Activated naive CD8-positive, alpha-beta T cell treated with anti-CD3 and anti-CD28 coated beads, Interleukin-2, amount 50 U/mL, for 16 hours (primary cell): ENCODE measurements around the gene MS4A4A.

Source experiments
- DNase-seq: peaks from one replicate; pipeline ENCODE4 v3.0.0-alpha.2; 2020; ENCODE audit warnings: low read depth, low spot score

The MS4A4A gene

DNA sequence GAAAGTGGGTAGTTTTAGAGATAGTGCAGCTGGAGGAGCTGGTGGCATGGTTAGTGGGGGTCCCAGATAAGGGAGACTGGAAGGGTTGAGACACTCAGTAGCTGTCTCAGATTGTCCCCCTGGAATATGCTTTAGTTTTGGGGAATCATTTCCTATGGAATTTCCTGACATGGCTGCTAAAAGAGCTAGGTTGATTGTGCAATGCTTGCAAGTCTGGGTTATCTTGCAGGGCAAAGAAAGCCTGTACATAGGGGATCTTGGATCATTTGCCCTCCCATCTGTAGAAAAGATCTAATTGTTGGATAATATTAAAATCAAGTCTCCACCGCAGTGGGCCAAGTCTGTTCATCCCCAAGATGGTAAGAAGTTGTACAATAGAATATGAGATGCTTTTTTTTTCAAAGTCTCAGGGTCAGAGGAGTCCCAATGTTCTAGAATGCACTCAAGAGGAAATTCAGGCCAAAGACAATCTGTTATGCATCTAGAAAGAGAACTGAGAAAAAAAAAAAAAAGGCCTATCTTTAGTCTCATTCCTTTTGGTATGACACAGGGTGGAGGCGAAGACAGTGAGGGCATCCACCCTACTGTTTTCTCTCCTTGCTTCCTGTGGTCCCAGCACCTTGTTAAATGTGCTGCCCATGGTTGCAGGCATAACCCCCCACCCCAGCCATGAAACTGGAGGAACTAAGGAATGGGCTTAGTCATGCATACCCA, 66.8 kb downstream of the MS4A4A start:
- DNase-seq, result no peak

DNA sequence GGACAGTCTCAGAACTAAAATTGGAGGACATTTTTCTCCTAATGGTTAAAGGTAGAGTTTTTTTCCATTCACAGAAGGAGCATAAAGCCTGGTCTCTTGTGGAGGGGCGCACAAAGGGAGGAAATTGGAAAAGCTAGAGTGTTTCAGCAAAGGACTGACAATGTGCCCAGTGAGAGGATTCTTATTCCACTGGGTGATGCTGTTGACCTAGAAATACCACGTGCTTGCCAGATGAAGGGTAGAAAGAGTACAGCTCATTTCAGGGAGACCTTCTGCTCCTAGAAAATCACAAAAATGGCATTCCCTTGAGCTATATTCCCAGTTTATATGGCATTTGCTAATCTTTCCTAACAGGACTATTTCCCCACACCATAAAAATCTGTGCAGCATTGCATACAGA, 67.7 kb downstream of the MS4A4A start:
- DNase-seq, result no peak

DNA sequence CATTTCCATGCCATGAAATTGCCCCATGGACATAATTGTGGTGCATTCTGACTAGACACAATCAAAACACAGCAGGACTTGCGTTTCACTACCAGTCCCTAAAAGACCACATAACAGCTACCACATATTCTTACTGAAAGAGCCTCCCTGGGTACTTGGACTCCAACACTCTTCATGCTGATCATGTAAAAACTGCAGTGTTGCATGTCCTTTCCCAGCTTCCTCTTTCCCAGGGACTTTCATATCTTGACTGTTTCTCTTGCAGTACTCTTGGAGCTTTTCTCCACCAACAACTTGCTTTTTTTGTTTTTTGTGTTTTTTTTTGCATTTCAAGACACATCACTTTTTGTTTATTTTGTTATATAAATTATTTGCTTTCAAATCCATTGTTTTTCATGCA, 69.5 kb downstream of the MS4A4A start:
- DNase-seq, result no peak

DNA sequence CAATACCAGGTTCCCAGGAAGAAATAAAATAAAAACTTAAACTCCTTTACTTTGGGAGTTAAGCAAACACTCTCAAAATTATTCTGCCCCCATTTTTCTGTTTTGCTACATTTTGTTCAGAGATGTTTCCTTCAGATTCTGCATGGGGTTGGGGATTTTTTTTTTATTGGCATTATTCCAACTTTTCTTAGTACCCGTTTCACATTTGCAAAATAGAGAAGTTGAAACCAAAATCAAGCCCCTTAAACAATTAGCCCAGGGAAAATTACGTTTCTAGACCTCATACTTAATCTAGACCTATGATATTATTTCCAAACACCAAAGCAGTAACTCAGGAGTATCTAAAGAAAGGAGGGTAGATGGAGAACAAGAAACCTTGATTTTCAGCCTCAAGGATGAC, 77.3 kb downstream of the MS4A4A start:
- no peak for DNase-seq
